Body of pancreas (tissue), 4 donors: ENCODE measurements around the gene SHISA7.

Experiments used
- POLR2A ChIP-seq, 3 donors: fragments of 450-650 bp; IDR thresholded peaks; one replicate each; pipeline ENCODE4 v1.6.1; 2016; ENCODE audit warnings: antibody characterized with exemption in 3 of 3, mild to moderate bottlenecking in 2 of 3
- TF ChIP-seq, protein P1 (sequence below), 7 experiments: fragments of 450-650 bp in 4 of 7; fragments of 200-600 bp in 3 of 7; sonication (generic) in 3 of 7; IDR thresholded peaks; one replicate each; pipeline ENCODE4 v1.5.1; 2016 to 2019; ENCODE audit warnings: antibody characterized with exemption in 7 of 7

DNA sequence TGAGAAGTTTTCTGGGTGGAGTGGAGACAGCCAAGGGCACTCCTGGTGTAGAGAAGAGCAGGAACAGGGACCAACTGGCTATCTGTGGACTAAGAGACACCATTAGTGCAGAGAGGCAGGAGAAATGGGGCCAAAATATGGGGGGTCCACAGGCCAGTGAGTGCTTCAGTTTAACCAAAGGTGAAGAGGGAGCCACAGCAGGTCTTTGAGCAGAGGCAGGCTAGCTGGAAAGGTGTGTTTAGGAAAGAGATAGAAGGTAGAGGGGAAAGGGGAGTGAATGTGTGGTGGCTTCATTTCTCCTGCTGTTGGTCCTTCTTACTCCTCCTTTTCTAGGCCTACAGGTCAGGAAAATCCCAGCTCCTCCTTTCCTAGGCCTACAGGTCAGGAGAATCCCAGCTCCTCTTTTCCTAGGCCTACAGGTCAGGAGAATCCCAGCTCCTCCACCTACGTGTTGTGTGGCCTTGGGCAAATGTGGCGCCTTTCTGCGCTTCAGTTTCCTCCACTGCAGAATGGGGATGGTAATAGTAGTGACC lies 60.5 kb downstream of the SHISA7 start:
- TF ChIP-seq, protein P1, sequence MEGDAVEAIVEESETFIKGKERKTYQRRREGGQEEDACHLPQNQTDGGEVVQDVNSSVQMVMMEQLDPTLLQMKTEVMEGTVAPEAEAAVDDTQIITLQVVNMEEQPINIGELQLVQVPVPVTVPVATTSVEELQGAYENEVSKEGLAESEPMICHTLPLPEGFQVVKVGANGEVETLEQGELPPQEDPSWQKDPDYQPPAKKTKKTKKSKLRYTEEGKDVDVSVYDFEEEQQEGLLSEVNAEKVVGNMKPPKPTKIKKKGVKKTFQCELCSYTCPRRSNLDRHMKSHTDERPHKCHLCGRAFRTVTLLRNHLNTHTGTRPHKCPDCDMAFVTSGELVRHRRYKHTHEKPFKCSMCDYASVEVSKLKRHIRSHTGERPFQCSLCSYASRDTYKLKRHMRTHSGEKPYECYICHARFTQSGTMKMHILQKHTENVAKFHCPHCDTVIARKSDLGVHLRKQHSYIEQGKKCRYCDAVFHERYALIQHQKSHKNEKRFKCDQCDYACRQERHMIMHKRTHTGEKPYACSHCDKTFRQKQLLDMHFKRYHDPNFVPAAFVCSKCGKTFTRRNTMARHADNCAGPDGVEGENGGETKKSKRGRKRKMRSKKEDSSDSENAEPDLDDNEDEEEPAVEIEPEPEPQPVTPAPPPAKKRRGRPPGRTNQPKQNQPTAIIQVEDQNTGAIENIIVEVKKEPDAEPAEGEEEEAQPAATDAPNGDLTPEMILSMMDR (IDR thresholded peaks at IDR 0.05) = no peak
- TF ChIP-seq POLR2A (IDR thresholded peaks at IDR 0.05) = no peak
